NCI-H2107 (cell line): ENCODE measurements around the gene SRGAP1.
"Not testable (repeated sequence)": the region's sequence is repeated elsewhere in the genome, so short reads cannot be mapped to it uniquely, and the experiment has no call there.

Source experiments
- DNase-seq: peaks from one replicate; lab custom pipeline; 2025; lab: John Stamatoyannopoulos, UW

Gene SRGAP1

GRCh38 chr12:64170730-64171129, 326.2 kb downstream of the SRGAP1 start:
- DNase-seq: no peak

DNA sequence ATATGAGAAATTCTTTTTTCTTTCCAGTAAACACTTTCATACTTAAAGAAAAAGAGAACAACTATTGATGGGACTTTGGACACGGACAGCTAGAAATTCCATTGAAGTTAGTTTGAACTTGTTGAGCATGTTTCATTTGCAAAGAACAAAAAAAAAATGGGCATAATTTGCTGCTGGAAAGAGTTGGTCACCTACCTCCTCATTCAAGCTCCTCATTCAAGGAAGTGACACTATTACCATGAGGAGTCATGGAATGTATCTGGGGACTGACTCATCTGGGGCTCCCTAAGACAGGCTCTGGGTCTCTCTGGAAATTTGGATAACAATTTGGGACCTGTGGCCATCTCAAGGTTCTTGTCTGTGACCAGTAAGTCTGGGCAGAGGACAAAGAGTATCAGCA, 327.2 kb downstream of the SRGAP1 start:
- no peak for DNase-seq

GRCh38 chr12:64172143-64172970, 327.9 kb downstream of the SRGAP1 start:
- DNase-seq: no peak

DNA sequence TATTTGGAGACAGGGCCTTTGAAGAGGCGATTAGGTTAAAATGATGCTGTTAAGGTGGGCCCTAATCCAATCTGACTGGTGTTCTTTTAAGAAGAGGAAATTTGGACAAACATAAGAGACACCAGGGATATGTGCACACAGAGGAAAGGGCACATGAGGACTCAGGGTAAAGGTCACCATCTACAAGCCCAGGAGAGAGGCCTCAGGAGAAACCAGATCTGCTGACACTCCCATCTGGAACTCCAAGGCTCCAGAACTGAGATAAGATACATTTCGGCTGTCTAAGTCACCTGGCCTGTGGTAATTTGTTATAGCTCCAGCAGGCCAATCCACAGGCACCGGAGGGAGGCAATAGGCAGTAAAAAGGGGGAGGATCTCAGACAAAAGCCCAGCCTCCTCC, 329.0 kb downstream of the SRGAP1 start:
- DNase-seq: no peak

DNA sequence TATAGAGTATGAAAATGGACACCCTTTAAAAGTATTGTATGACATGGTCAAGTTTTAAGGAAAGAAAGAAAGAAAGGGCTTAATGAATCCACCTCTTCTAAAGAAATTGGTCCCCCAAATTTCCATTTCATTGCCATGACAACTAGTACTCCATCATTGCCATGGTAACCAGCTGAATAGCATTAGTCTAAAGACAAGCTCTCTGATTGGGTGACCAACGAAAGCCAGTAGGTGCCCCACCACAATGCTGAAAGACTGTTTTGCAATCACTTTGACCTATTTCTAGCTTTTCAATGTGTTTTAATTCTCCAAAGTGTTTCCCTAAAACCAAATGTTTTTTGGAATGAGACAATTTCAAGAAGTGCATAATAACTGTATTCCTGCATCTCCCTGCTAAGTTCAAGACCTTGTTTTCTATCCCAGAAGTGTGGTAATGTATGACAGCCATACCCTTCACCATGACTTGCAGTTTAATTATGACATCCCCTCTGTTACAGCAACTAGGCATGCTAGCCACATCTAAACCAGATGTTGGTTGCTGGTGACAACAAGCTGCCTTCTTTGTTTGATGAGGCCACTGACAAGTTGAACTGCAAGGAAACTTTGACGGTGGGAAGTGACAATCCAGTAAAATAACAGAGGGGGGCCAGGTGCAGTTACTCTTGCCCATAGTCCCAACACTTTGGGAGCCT, 330.9 kb downstream of the SRGAP1 start:
- DNase-seq: no peak

GRCh38 chr12:64177001-64177400, 332.5 kb downstream of the SRGAP1 start:
- DNase-seq: no peak

- no peak for DNase-seq
Measured at GRCh38 chr12:64178122-64178521, 333.6 kb downstream of the SRGAP1 start.

DNA sequence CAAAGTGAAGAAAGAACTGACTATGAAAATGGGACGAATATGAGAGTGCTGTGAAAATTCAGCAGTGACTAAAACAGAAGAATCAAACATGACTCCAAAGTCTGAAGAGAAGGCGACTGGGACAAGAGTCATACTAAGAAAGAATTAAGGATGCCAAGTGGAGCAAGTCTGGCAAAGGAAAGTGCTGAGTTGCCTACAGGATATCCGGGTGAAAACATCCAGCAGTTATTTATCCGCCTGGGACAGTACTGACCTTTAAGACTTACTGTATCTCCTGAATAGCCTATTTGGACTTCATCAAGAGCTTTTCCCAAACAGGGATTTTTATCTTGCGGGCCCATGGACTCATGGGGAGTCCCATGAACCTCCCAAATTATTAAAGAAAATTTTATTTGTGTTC, 336.5 kb downstream of the SRGAP1 start:
- no peak for DNase-seq

DNA sequence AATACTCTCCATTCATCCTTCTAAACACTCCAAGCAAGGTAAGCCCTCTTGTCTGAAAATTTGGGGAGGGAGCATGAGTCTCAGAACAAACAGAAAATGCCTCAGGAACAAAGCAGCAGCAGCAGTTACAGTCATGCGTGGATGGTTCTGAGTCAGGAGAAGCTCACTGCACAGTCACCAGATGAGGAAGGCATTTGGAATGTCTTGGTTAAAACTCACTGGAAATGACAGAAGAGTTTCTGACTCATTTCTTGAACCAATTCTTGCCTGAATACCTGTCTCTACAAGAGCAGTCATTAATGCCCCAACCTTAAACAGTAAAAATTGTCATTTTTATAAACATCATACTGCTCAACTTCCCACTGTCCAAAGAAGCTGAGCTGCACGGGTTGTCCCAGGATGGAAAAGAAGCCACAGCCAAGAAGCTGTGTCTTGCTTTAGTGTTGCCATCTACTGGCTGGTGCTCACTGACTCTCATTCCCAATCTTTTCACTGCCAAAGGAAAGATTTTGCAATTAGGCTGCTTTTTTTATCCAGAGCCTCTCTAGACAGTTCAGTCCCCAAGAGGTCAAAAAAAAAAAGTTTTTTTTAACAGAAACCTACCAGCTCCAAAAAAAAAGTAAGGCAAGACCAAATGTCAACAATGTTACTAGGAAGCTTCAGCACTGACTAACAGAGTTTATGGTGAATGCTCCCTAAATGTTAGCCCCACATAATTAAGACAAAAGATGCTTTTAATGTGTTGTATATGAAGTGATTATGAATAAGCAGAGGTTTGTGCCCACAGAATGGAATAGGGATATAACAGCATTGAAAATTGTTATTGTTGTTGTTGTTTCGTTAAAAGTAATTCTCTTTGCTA, 337.2 kb downstream of the SRGAP1 start:
- no peak for DNase-seq

GRCh38 chr12:64184216-64184615, 339.7 kb downstream of the SRGAP1 start:
- DNase-seq: no peak

DNA sequence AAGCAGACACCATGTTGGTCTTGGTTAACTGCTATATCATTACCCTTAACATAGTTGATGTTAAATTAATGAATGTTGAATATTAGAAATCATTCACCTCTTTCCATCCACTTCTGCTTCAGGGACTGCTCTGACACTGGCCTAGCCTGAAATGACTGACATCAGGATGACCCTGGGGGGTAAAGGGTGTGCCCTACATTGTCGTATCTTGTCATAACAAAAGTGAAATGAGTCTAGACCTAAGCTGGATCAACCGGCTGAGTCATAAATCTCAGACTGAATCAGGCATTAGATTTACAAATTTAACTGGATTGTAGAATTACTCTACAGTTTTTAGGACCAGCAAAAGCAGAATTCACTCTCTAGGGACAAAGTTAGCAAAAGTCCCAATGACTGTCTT, 342.3 kb downstream of the SRGAP1 start:
- DNase-seq: no peak

DNA sequence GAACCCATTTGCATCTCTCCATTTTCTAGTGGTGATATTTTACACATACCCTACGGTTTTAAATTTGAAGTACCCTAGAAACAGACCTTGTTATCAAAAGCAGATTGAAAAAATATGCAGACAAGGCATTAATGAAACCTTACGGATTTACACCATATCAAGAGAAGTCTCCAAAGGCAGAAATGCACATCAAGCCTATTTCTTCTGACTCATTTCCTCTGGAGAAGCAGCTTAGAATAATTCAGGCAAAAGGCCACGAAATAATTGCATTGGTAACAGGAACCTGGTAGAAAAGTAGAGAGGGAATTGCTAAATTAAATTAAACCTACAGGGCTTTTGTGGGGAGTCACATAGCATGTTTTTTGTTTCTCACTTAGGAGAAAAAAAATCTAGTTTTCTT, 342.9 kb downstream of the SRGAP1 start:
- no peak for DNase-seq

GRCh38 chr12:64187794-64188193, 343.3 kb downstream of the SRGAP1 start:
- DNase-seq: no peak

- no peak for DNase-seq
Measured at GRCh38 chr12:64189530-64189929, 345.0 kb downstream of the SRGAP1 start.

DNA sequence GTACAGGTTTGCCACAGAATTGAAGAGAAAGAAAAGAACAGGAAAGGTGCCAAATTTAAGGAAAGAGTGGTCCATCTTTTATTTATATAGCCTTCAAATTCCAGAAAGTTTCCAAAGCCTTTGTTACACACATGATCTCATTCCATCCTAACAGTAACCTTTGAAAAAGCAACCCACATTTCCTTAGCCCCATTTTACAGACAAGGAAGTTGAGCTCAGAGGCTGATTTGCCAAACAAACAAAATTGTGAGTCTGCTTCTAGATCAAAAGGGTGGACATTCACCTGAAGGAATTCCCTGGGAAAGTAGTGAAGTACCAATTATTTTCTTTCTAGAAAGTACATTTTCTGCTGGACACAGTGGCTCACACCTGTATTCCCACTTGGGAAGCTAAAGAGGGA, 345.6 kb downstream of the SRGAP1 start:
- DNase-seq: no peak

DNA sequence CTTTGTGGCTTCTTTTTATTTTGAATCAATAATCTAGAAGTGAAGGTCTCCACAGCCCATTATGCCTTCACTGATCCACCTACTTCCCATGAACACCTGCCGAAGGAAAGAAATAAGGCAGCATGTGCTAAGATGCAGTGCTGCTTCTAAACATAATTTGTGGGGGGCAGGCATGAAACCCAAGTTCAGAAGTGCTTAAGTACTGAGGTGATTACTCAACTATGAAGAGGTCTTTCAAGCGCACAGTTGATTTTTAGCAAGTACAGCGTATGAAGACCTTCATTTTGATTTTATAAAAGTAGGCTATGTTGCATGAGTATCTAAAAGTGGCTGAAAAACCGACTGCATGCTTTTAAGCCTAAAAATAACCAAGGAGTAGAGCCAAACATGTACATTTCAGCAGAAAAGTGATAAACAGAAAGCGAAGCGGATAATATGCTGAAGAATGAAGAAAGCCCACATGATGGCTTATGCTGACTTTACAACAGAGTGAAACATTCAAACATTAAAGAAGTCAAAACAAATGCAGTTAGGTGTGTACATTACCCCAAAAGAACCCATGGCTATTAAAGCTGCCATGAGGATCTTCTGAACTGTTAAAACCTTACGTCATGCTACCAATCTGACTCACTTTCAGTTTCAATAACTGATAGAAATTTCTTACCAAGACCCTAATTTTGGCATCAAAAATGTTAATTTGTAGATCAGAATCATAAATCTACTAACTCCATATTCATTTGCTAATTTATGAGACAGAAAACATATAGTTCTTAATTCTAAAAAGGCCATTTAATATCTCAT, 348.3 kb downstream of the SRGAP1 start:
- no peak for DNase-seq

- DNase-seq: no peak
Measured at GRCh38 chr12:64193931-64194330, 349.4 kb downstream of the SRGAP1 start.

DNA sequence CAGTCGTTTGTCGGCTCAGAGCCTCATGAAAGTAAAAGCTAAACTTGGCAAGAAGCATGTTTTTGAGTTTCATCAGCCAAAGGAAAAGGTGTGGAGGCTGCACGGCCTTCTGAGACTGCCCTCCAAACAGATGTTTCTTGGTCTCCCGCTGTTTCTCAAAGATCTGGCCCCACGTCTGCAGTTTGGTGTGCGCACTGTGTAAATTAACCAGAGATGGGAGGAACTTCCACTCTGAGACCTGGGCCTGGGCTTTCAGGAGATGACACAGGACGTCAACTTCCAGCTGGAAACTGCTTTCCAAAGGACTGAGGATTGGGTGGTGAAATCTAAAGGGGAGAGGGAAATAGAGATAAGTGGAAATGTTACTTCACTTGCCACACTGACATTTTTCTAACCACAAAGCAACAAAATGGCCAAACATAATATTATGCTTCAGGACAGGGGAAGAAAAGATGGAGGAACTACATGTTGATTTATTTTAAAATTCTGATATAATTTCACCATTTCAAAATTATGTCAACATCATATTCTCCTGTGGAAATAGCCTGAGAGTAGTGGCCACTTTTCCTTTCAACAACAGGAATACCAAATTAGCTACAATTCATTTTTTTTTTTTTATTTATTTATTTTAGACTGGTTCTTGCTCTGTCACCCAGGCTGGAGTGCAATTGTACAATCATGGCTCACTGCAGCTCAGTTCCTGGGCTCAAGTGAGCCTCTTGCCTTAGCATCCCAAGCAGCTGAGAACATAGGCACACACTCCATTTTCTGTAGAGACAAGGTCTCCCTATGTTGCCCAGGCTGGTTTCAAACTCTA, 350.0 kb downstream of the SRGAP1 start:
- DNase-seq: no peak

GRCh38 chr12:64195841-64196240, 351.3 kb downstream of the SRGAP1 start:
- not testable (repeated sequence) for DNase-seq

DNA sequence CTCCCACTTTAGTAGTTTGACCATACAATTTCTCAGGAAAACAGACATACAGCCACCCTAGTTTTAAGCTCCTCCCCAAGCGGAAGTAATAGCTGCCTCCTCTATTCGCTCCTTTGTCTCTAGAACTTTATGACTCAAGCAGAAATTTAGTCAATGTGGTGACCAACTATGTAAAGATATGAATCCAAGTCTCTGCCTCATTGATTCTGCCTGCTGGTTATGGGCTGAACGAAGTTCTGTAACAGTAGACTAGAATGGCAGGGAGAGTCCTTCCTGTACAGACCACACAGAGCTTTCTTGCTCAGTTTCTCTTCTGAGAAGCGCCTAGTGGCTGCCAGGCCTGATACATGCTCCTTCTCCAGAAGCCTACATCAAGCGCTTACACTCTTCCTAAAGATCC, 358.5 kb downstream of the SRGAP1 start:
- DNase-seq: no peak

GRCh38 chr12:64203775-64204174, 359.3 kb downstream of the SRGAP1 start:
- no peak for DNase-seq
